ENCODE results near the gene YWHAG. TPM values are rescaled to one million over a fixed set of nuclear protein-coding genes. Genes with fewer than 3 reads are reported as not detected.

Gene YWHAG
- total RNA-seq, 1 experiment from 2014 or later = 192 TPM

DNA sequence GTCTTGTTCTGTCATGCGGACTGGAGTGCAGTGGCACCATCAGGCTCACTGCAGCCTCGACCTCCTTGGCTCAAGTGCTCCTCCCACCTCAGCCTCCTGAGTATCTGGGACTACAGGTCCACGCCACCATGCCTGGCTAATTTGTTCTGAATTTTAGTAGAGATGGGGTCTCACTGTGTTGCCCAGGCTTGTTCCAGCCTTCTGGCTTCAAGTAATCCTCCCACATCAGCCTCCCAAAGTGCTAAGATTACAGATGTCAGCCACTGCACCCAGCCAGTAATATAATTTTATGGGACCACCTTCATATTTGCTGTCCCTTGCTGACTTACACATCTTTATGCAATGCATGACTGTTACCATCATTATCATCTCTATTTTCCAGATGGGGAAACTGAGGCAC lies 57.8 kb downstream of the YWHAG start:
- H3K4me1 Mint-ChIP-seq = peaks cover 14% of the 10 kb centered on the region
- no peak for ATAC-seq
- TF ChIP-seq GABPB1 (CRISPR knock-in tag; IDR thresholded peaks at IDR 0.05) (no peak), ZNF121 (CRISPR knock-in tag; IDR thresholded peaks at IDR 0.05) (0 out of 2 replicates have a peak, but pooled peaks have one; percentile 41), ZNF138 (CRISPR knock-in tag; conservative IDR thresholded peaks at IDR 0.05) (no peak)
- no peak for DNase-seq (ENCODE audit: low spot score)
- POLR2A ChIA-PET = no interaction called here
- CTCF ChIA-PET = no interaction called here
- H3K4me3 Mint-ChIP-seq = no peak overlapping the region
- peaks cover 3% of the 10 kb centered on the region; the same call in 1 of the 2 replicates for H3K9me3 Mint-ChIP-seq
- H3K27ac Mint-ChIP-seq = no peak overlapping the region
- H3K27me3 Mint-ChIP-seq (ENCODE audit: low read depth) = peaks cover 24% of the 10 kb centered on the region
- H3K36me3 Mint-ChIP-seq = peaks cover 8% of the 10 kb centered on the region

DNA sequence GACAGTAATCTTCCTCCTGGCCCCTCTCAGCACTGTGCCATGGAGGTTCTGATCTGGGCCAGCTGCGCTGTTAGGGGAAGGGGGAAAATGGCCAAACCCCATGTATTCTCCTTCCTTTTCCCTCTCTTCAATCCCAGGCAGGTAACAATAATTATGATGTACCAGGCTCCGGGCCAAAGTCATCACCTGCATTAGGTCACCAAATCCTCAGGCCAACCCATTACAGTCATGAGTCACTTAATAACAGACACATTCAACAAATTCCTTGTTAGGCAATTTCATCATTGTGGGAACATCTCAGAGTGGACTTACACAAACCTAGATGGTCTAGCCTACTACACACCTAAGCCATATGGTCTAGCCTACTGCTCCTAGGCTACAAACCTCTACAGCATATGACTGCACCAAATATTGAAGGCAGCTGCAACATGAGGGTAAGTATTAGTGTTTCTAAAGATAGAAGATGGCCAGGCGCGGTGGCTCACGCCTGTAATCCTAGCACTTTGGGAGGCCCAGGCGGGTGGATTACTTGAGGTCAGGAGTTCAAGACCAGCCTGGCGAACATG lies 58.5 kb downstream of the YWHAG start:
- peaks cover 24% of the 10 kb centered on the region for H3K27me3 Mint-ChIP-seq (ENCODE audit: low read depth)
- ATAC-seq (no peak), DNase-seq (ENCODE audit: low spot score) (no peak)
- H3K4me1 Mint-ChIP-seq = peaks cover 14% of the 10 kb centered on the region
- H3K27ac Mint-ChIP-seq = no peak overlapping the region
- CTCF ChIA-PET = interaction anchor here (4.3 kb wide), 1 partner anchor 13 kb away, joined by 36 read pairs; no protein-coding TSS in a partner anchor
- H3K9me3 Mint-ChIP-seq = peaks cover 3% of the 10 kb centered on the region; the same call in 1 of the 2 replicates
- H3K36me3 Mint-ChIP-seq = peaks cover 8% of the 10 kb centered on the region
- POLR2A ChIA-PET = no interaction called here
- no peak overlapping the region for H3K4me3 Mint-ChIP-seq
- TF ChIP-seq TP53 (CRISPR knock-in tag; IDR thresholded peaks at IDR 0.05) (no peak), ZNF396 (CRISPR knock-in tag; IDR thresholded peaks at IDR 0.05; ENCODE audit: borderline replicate concordance) (no peak)
- TF ChIP-seq, protein P1, sequence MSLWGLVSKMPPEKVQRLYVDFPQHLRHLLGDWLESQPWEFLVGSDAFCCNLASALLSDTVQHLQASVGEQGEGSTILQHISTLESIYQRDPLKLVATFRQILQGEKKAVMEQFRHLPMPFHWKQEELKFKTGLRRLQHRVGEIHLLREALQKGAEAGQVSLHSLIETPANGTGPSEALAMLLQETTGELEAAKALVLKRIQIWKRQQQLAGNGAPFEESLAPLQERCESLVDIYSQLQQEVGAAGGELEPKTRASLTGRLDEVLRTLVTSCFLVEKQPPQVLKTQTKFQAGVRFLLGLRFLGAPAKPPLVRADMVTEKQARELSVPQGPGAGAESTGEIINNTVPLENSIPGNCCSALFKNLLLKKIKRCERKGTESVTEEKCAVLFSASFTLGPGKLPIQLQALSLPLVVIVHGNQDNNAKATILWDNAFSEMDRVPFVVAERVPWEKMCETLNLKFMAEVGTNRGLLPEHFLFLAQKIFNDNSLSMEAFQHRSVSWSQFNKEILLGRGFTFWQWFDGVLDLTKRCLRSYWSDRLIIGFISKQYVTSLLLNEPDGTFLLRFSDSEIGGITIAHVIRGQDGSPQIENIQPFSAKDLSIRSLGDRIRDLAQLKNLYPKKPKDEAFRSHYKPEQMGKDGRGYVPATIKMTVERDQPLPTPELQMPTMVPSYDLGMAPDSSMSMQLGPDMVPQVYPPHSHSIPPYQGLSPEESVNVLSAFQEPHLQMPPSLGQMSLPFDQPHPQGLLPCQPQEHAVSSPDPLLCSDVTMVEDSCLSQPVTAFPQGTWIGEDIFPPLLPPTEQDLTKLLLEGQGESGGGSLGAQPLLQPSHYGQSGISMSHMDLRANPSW (CRISPR knock-in tag; conservative IDR thresholded peaks at IDR 0.05; ENCODE audit: low read depth) = no peak
- TF ChIP-seq, protein P2, sequence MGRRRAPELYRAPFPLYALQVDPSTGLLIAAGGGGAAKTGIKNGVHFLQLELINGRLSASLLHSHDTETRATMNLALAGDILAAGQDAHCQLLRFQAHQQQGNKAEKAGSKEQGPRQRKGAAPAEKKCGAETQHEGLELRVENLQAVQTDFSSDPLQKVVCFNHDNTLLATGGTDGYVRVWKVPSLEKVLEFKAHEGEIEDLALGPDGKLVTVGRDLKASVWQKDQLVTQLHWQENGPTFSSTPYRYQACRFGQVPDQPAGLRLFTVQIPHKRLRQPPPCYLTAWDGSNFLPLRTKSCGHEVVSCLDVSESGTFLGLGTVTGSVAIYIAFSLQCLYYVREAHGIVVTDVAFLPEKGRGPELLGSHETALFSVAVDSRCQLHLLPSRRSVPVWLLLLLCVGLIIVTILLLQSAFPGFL (CRISPR knock-in tag; IDR thresholded peaks at IDR 0.05; ENCODE audit: borderline replicate concordance) = no peak

DNA sequence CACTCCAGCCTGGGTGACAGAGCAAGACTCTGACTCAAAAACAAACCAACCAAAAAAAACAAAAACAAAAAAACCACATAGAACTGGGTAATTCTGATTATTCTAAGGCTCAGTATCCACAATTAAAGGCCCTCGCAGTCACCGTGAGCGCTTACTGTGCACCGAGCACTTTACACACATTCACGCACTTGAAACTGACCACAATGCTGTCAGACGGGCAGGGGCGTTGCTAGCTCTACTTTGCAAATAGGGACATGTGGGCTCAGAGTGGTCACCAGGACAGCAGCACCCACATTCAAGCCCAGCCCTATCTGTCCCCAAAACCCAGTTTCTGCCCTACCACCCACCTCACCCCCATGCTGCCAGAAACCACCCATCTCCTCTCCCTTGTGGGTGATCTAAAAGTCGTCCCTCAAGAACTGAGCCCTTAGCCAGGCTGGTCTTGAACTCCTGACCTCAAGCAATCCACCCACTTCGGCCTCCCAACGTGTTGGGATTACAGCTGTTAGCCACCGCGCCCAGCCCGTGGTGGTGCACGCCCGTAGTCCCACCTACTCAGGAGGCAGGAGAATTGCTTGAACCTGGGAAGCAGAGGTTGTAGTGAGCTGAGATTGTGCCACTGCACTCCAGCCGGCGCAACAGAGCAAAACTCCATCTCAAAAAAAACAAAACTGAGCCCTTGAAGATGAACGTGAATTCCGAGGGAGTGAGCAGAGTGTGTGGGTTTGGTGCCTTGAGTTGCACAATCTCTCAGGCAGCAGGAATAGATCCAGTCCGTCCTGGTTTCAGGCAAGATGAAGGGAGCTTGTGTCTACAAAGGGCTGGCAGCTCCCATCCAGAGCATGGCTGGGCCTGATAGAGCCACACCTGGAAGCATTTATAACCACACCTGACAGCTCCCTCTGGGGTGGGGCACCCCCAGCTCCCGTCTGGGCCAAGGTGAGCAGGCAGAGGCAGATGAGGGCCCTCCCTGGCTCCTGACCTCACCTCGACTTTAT lies 61.7 kb downstream of the YWHAG start:
- DNase-seq (ENCODE audit: low spot score) = no peak
- Mint-ChIP-seq H3K27me3 (ENCODE audit: low read depth) (peaks cover 22% of the 10 kb centered on the region), H3K9me3 (no peaks in the 10 kb centered on the region), H3K4me1 (peaks cover 18% of the 10 kb centered on the region), H3K36me3 (no peaks in the 10 kb centered on the region), H3K27ac (peak overlapping the region; percentile 27; the same call in 1 of the 2 replicates), H3K4me3 (no peak overlapping the region)
- ChIA-PET POLR2A (interaction anchor here (1.3 kb wide), 1 partner anchor 17 kb away, joined by 3 read pairs; no protein-coding TSS in a partner anchor), CTCF (interaction anchor here (0.7 to 4.3 kb wide), 6 partner anchors 8 to 228 kb away, joined by 3 to 36 read pairs (median 6); no protein-coding TSS in a partner anchor)
- ATAC-seq = no peak
- TF ChIP-seq, protein P2 (CRISPR knock-in tag; IDR thresholded peaks at IDR 0.05; ENCODE audit: borderline replicate concordance) = no peak
- TF ChIP-seq ZNF232 (CRISPR knock-in tag; IDR thresholded peaks at IDR 0.05) = no peak
- no peak for TF ChIP-seq GRHL2 (CRISPR knock-in tag; IDR thresholded peaks at IDR 0.05; ENCODE audit: insufficient replicate concordance, severe bottlenecking)
- TF ChIP-seq, protein P3, sequence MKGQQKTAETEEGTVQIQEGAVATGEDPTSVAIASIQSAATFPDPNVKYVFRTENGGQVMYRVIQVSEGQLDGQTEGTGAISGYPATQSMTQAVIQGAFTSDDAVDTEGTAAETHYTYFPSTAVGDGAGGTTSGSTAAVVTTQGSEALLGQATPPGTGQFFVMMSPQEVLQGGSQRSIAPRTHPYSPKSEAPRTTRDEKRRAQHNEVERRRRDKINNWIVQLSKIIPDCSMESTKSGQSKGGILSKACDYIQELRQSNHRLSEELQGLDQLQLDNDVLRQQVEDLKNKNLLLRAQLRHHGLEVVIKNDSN (CRISPR knock-in tag; IDR thresholded peaks at IDR 0.05) = no peak
- no peak for TF ChIP-seq SMAD3 (CRISPR knock-in tag; IDR thresholded peaks at IDR 0.05; ENCODE audit: borderline replicate concordance)
- TF ChIP-seq ZNF416 (CRISPR knock-in tag; IDR thresholded peaks at IDR 0.05) = no peak
- TF ChIP-seq ZBTB21 (CRISPR knock-in tag; IDR thresholded peaks at IDR 0.05; ENCODE audit: borderline replicate concordance) = no peak
- TF ChIP-seq, protein P4, sequence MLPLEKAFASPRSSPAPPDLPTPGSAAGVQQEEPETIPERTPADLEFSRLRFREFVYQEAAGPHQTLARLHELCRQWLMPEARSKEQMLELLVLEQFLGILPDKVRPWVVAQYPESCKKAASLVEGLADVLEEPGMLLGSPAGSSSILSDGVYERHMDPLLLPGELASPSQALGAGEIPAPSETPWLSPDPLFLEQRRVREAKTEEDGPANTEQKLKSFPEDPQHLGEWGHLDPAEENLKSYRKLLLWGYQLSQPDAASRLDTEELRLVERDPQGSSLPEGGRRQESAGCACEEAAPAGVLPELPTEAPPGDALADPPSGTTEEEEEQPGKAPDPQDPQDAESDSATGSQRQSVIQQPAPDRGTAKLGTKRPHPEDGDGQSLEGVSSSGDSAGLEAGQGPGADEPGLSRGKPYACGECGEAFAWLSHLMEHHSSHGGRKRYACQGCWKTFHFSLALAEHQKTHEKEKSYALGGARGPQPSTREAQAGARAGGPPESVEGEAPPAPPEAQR (CRISPR knock-in tag; IDR thresholded peaks at IDR 0.05) = no peak
- TF ChIP-seq, protein P5, sequence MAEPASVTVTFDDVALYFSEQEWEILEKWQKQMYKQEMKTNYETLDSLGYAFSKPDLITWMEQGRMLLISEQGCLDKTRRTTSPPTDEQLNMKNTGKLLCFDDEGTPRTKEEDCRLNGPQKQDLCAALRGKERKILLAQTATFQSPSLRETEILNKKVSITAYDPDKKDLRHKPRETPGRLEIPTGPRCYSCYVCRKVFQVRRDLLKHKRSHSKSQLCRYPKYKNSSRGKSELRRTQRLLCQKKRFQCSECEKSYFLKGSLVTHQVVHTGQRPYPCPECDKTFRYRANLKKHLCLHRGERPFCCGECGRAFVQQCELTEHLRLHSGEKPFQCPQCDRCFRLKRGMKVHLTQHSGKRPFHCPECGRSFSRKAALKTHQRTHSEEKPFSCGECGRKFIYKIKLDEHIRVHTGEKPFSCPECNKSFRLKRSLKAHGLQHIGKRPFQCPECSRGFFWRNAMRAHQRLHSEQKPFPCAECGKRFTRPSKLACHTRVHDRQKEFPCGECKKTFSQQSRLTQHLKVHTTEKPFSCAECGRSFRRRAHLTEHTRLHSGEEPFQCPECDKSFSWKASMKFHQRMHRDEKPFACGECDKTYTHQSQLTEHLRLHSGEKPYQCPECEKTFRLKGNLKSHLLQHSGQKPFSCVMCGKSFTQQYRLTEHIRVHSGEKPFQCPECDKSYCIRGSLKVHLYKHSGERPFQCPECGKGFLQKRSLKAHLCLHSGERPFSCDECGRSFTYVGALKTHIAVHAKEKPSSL (CRISPR knock-in tag; conservative IDR thresholded peaks at IDR 0.05) = no peak
- no peak for TF ChIP-seq FOXK1 (CRISPR knock-in tag; IDR thresholded peaks at IDR 0.05)
- TF ChIP-seq, protein P6, sequence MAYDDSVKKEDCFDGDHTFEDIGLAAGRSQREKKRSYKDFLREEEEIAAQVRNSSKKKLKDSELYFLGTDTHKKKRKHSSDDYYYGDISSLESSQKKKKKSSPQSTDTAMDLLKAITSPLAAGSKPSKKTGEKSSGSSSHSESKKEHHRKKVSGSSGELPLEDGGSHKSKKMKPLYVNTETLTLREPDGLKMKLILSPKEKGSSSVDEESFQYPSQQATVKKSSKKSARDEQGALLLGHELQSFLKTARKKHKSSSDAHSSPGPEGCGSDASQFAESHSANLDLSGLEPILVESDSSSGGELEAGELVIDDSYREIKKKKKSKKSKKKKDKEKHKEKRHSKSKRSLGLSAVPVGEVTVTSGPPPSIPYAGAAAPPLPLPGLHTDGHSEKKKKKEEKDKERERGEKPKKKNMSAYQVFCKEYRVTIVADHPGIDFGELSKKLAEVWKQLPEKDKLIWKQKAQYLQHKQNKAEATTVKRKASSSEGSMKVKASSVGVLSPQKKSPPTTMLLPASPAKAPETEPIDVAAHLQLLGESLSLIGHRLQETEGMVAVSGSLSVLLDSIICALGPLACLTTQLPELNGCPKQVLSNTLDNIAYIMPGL (CRISPR knock-in tag; IDR thresholded peaks at IDR 0.05) = no peak
